Ishikawa (cell line): ENCODE results near the gene HECTD4.

Experiments
- CEBPB ChIP-seq: IDR thresholded peaks from 2 replicates; pipeline ENCODE4 v1.6.1; 2012
- CREB1 ChIP-seq: IDR thresholded peaks from 2 replicates; pipeline ENCODE4 v1.6.1; 2012; ENCODE audit warnings: low read depth
- EGR1 ChIP-seq: IDR thresholded peaks from 2 replicates; pipeline ENCODE4 v1.6.1; 2012
- EP300 ChIP-seq: IDR thresholded peaks from 2 replicates; pipeline ENCODE4 v1.6.1; 2012; ENCODE audit warnings: borderline replicate concordance
- FOXM1 ChIP-seq: IDR thresholded peaks from 2 replicates; pipeline ENCODE4 v1.6.1; 2012; ENCODE audit warnings: low read depth, borderline replicate concordance
- MAX ChIP-seq: IDR thresholded peaks from 2 replicates; pipeline ENCODE4 v1.6.1; 2012
- NFIC ChIP-seq: IDR thresholded peaks from 2 replicates; pipeline ENCODE4 v1.6.1; 2012
- RAD21 ChIP-seq: IDR thresholded peaks from 2 replicates; pipeline ENCODE4 v1.6.1; 2012; ENCODE audit warnings: low read depth
- REST ChIP-seq: IDR thresholded peaks from 2 replicates; pipeline ENCODE4 v1.6.1; 2012; ENCODE audit warnings: low read depth, mild to moderate bottlenecking
- TAF1 ChIP-seq: IDR thresholded peaks from 2 replicates; pipeline ENCODE4 v1.6.1; 2012; ENCODE audit warnings: low read depth, mild to moderate bottlenecking
- TCF12 ChIP-seq: IDR thresholded peaks from 2 replicates; pipeline ENCODE4 v1.6.1; 2012; ENCODE audit warnings: low read depth
- TEAD4 ChIP-seq: IDR thresholded peaks from 2 replicates; pipeline ENCODE4 v1.6.1; 2012
- USF1 ChIP-seq: IDR thresholded peaks from 2 replicates; pipeline ENCODE4 v1.6.1; 2012
- YY1 ChIP-seq: IDR thresholded peaks from 2 replicates; pipeline ENCODE4 v1.6.1; 2012; ENCODE audit warnings: low read depth
- ZBTB7A ChIP-seq: IDR thresholded peaks from 2 replicates; pipeline ENCODE4 v1.6.1; 2012; ENCODE audit warnings: low read depth

HECTD4 gene

GRCh38 chr12:112166051-112167015, 215.9 kb downstream of the HECTD4 start:
- TF ChIP-seq CEBPB (no peak), RAD21 (no peak), USF1 (no peak), YY1 (no peak), TAF1 (no peak)

GRCh38 chr12:112165624-112166023, 216.6 kb downstream of the HECTD4 start:
- TF ChIP-seq CREB1 (no peak), EP300 (no peak), TAF1 (no peak), ZBTB7A (no peak), EGR1 (no peak), USF1 (no peak), REST (no peak), FOXM1 (no peak), NFIC (no peak), RAD21 (no peak), TCF12 (no peak), MAX (no peak), TEAD4 (no peak), YY1 (no peak), CEBPB (no peak)

- TF ChIP-seq REST (no peak), NFIC (no peak), CEBPB (no peak)
Measured at GRCh38 chr12:112164011-112164660, 218.1 kb downstream of the HECTD4 start.

GRCh38 chr12:112163471-112163991, 218.7 kb downstream of the HECTD4 start:
- TF ChIP-seq NFIC (no peak), TEAD4 (no peak), TCF12 (no peak), CEBPB (no peak), REST (no peak), RAD21 (no peak), FOXM1 (no peak), CREB1 (no peak), USF1 (no peak), ZBTB7A (no peak), TAF1 (no peak), EGR1 (no peak), MAX (no peak), YY1 (no peak), EP300 (no peak)
